HepG2 (cell line): ENCODE data around the gene RPS6KA2. TPM values are rescaled to one million over a fixed set of nuclear protein-coding genes. Genes with fewer than 3 reads are reported as not detected.

Experiments used
- BCL6 ChIP-seq: IDR thresholded peaks from 2 replicates; pipeline ENCODE4 v1.6.1; 2016; ENCODE audit warnings: missing genetic modification reagents, missing compliant biosample characterization
- CREB1 ChIP-seq, 2 experiments: fragments of 450-650 bp in 1 of 2; IDR thresholded peaks; 2 replicates each; pipeline ENCODE4 v1.6.1; 2016 to 2017; ENCODE audit warnings: control low read depth in 1 of 2, mild to moderate bottlenecking in 1 of 2, missing compliant biosample characterization in 1 of 2, missing genetic modification characterization in 1 of 2
- CREM ChIP-seq, 2 experiments: sonication (generic) in 1 of 2; formaldehyde crosslinking in 1 of 2; IDR thresholded peaks; 2 replicates each; pipeline versions ENCODE4 v1.4.0 to v1.6.1; 2016 to 2020; ENCODE audit warnings: antibody characterized with exemption in 1 of 2, mild to moderate bottlenecking in 1 of 2, missing genetic modification reagents in 1 of 2
- FOXP1 ChIP-seq, 2 experiments: fragments of 450-650 bp in 1 of 2; IDR thresholded peaks; 2 replicates each; pipeline ENCODE4 v1.6.1; 2017 to 2018; ENCODE audit warnings: antibody characterized with exemption in 1 of 2
- MEIS1 ChIP-seq: sonication (generic); formaldehyde crosslinking; IDR thresholded peaks from 2 replicates; pipeline ENCODE4 v1.9.0; 2021; ENCODE audit warnings: mild to moderate bottlenecking, missing genetic modification reagents, moderate library complexity, borderline replicate concordance
- MIER2 ChIP-seq: IDR thresholded peaks from 2 replicates; pipeline ENCODE4 v1.6.1; 2016; ENCODE audit warnings: missing biosample characterization, missing genetic modification reagents
- MYNN ChIP-seq: sonication (generic); formaldehyde crosslinking; IDR thresholded peaks from 2 replicates; pipeline ENCODE4 v1.4.0; 2020; ENCODE audit warnings: mild to moderate bottlenecking, low read depth, missing genetic modification reagents
- NKX3-1 ChIP-seq: sonication (generic); formaldehyde crosslinking; IDR thresholded peaks from 2 replicates; pipeline ENCODE4 v1.5.0; 2020; ENCODE audit warnings: missing genetic modification reagents
- RBFOX2 ChIP-seq: fragments of 200-400 bp; formaldehyde crosslinking; IDR thresholded peaks from 2 replicates; pipeline ENCODE4 v1.6.1; 2017; ENCODE audit warnings: low read depth, mild to moderate bottlenecking, low read length
- RORA ChIP-seq: sonication (generic); formaldehyde crosslinking; IDR thresholded peaks from 2 replicates; pipeline ENCODE4 v1.5.0; 2020; ENCODE audit warnings: mild to moderate bottlenecking, missing genetic modification reagents, moderate library complexity
- TGIF2 ChIP-seq: IDR thresholded peaks from 2 replicates; pipeline ENCODE4 v1.6.1; 2016; ENCODE audit warnings: control low read depth, missing compliant biosample characterization
- U2AF2 ChIP-seq: fragments of 200-400 bp; formaldehyde crosslinking; IDR thresholded peaks from 2 replicates; pipeline ENCODE4 v1.6.1; 2017; ENCODE audit warnings: low read depth, mild to moderate bottlenecking, low read length
- ZEB1 ChIP-seq: IDR thresholded peaks from 2 replicates; pipeline ENCODE4 v1.6.1; 2012; ENCODE audit warnings: mild to moderate bottlenecking, low read depth, inconsistent platforms; ENCODE audit not compliant: insufficient replicate concordance
- ZFP36L2 ChIP-seq: sonication (generic); formaldehyde crosslinking; IDR thresholded peaks from 2 replicates; pipeline ENCODE4 v1.4.0; 2020; ENCODE audit warnings: missing genetic modification reagents
- ZNF674 ChIP-seq: sonication (generic); formaldehyde crosslinking; IDR thresholded peaks from 2 replicates; pipeline ENCODE4 v1.5.0; 2020; ENCODE audit warnings: low read depth, mild to moderate bottlenecking, missing genetic modification reagents
- ZSCAN30 ChIP-seq: sonication (generic); formaldehyde crosslinking; IDR thresholded peaks from 2 replicates; pipeline ENCODE4 v1.5.0; 2020; ENCODE audit warnings: mild to moderate bottlenecking, missing genetic modification reagents
- polyA plus RNA-seq, 8 experiments: library from polyadenylated mRNA; depleted of rRNA in 3 of 8; stranded (reverse) in 7 of 8; unstranded in 1 of 8; fragments of >200 nt; fragmentation: Illumina TruSeq in 4 of 8; extraction: Trizol in 4 of 8; gene quantifications; 2 replicates each; pipeline versions ENCODE4 v1.2.1 to v1.2.3, GENCODE V29; 2011 to 2016; ENCODE audit warnings: low read depth in 4 of 8, missing spikeins in 1 of 8, mixed read lengths in 1 of 8; ENCODE audit not compliant: insufficient read depth in 1 of 8
- total RNA-seq, 5 experiments: library from RNA; depleted of rRNA; stranded (reverse); fragments of >200 nt; fragmentation: Illumina TruSeq; extraction: Trizol; gene quantifications; 2 replicates each; pipeline ENCODE4 v1.2.3, GENCODE V29; 2016; ENCODE audit warnings: low read depth in 1 of 5
- TF ChIP-seq, protein P1 (sequence below): sonication (generic); formaldehyde crosslinking; IDR thresholded peaks from 2 replicates; pipeline ENCODE4 v1.8.0; 2023; ENCODE audit warnings: mild to moderate bottlenecking, missing genetic modification reagents
- TF ChIP-seq, protein P2 (sequence below): sonication (generic); formaldehyde crosslinking; IDR thresholded peaks from 2 replicates; pipeline ENCODE4 v1.4.0; 2020; ENCODE audit warnings: missing genetic modification reagents
- TF ChIP-seq, protein P3 (sequence below): sonication (generic); formaldehyde crosslinking; IDR thresholded peaks from 2 replicates; pipeline ENCODE4 v1.8.1; 2022; ENCODE audit warnings: low read depth, mild to moderate bottlenecking, missing genetic modification reagents
- TF ChIP-seq, protein P4 (sequence below): sonication (generic); formaldehyde crosslinking; IDR thresholded peaks from 2 replicates; pipeline ENCODE4 v1.8.1; 2023; ENCODE audit warnings: missing genetic modification reagents, inconsistent platforms, borderline replicate concordance
- TF ChIP-seq, protein P5 (sequence below): sonication (generic); formaldehyde crosslinking; IDR thresholded peaks from 2 replicates; pipeline ENCODE4 v1.8.1; 2023; ENCODE audit warnings: mild to moderate bottlenecking, missing genetic modification reagents
- TF ChIP-seq, protein P6 (sequence below): IDR thresholded peaks from 2 replicates; pipeline ENCODE4 v1.6.1; 2016; ENCODE audit warnings: mild to moderate bottlenecking, missing biosample characterization, missing genetic modification reagents

Gene RPS6KA2
- total and polyA plus RNA-seq, 2 of the 13 experiments (the other 11 are each of a cell fraction or from before 2014, with no cell fraction given) = 0.22 to 0.38 TPM

DNA sequence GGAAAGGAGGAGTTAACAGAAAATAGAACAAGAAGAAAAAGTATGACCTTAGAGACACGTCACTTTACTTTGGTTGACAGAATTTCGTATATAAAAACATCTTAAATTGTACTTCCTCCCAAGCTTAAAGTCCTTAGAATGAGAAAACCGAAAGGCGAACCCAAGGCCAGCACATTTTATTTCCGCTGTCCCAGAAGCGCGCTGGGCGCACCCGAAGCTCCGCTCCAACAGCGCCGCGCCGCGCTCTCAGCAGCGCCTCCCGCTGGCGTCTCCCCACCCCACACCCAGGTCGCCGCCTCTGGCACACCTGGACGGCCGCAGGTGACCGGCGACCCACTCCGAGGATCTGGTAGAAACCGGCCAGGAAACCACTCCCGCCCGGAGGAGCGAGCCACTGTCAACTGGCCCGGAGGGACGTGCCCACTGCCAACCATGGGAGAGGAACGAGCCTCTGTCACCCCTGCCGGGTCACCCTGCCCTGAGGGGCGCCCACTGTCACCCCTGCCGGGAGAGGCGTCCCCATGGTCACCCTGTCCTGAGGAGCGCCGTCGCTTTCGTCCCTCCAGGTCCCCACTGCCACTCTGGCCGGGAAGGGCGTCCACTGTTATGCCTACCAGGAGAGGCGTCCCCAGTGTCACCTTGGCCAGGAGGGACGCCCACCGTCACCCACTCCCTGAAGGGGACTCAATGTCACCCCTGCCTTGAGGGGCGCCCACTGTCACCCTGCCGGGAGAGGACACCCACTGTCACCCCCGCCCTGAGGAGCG, 245.1 kb downstream of the RPS6KA2 start (continued):
- TF ChIP-seq, protein P1, sequence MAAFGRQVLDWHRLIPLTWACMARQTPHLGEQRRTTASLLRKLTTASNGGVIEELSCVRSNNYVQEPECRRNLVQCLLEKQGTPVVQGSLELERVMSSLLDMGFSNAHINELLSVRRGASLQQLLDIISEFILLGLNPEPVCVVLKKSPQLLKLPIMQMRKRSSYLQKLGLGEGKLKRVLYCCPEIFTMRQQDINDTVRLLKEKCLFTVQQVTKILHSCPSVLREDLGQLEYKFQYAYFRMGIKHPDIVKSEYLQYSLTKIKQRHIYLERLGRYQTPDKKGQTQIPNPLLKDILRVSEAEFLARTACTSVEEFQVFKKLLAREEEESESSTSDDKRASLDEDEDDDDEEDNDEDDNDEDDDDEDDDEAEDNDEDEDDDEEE (CRISPR knock-in tag) = peak; percentile 83
- TF ChIP-seq ZNF674 (no peak), ZEB1 (peak; percentile 98), NKX3-1 (CRISPR knock-in tag) (no peak), CREM (IDR thresholded peaks at IDR 0.05) (no peak), CREM (CRISPR knock-in tag; IDR thresholded peaks at IDR 0.05) (no peak), BCL6 (CRISPR knock-in tag) (peak; percentile 64), MIER2 (CRISPR knock-in tag) (peak; percentile 69), RORA (CRISPR knock-in tag) (no peak), TGIF2 (CRISPR knock-in tag) (no peak), U2AF2 (no peak), MYNN (CRISPR knock-in tag) (no peak), ZSCAN30 (CRISPR knock-in tag) (no peak), MEIS1 (peak; percentile 82; the same call in 1 of the 2 replicates), ZFP36L2 (CRISPR knock-in tag) (no peak), CREB1 (IDR thresholded peaks at IDR 0.05) (peak; percentile 20; the same call in 1 of the 2 replicates), CREB1 (CRISPR knock-in tag; IDR thresholded peaks at IDR 0.05) (no peak), FOXP1 (IDR thresholded peaks at IDR 0.05) (no peak), FOXP1 (CRISPR knock-in tag; IDR thresholded peaks at IDR 0.05) (no peak), RBFOX2 (peak; percentile 83)
- TF ChIP-seq, protein P2, sequence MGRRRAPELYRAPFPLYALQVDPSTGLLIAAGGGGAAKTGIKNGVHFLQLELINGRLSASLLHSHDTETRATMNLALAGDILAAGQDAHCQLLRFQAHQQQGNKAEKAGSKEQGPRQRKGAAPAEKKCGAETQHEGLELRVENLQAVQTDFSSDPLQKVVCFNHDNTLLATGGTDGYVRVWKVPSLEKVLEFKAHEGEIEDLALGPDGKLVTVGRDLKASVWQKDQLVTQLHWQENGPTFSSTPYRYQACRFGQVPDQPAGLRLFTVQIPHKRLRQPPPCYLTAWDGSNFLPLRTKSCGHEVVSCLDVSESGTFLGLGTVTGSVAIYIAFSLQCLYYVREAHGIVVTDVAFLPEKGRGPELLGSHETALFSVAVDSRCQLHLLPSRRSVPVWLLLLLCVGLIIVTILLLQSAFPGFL = no peak
- TF ChIP-seq, protein P3, sequence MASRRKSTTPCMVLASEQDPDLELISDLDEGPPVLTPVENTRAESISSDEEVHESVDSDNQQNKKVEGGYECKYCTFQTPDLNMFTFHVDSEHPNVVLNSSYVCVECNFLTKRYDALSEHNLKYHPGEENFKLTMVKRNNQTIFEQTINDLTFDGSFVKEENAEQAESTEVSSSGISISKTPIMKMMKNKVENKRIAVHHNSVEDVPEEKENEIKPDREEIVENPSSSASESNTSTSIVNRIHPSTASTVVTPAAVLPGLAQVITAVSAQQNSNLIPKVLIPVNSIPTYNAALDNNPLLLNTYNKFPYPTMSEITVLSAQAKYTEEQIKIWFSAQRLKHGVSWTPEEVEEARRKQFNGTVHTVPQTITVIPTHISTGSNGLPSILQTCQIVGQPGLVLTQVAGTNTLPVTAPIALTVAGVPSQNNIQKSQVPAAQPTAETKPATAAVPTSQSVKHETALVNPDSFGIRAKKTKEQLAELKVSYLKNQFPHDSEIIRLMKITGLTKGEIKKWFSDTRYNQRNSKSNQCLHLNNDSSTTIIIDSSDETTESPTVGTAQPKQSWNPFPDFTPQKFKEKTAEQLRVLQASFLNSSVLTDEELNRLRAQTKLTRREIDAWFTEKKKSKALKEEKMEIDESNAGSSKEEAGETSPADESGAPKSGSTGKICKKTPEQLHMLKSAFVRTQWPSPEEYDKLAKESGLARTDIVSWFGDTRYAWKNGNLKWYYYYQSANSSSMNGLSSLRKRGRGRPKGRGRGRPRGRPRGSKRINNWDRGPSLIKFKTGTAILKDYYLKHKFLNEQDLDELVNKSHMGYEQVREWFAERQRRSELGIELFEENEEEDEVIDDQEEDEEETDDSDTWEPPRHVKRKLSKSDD (CRISPR knock-in tag) = no peak
- TF ChIP-seq, protein P4, sequence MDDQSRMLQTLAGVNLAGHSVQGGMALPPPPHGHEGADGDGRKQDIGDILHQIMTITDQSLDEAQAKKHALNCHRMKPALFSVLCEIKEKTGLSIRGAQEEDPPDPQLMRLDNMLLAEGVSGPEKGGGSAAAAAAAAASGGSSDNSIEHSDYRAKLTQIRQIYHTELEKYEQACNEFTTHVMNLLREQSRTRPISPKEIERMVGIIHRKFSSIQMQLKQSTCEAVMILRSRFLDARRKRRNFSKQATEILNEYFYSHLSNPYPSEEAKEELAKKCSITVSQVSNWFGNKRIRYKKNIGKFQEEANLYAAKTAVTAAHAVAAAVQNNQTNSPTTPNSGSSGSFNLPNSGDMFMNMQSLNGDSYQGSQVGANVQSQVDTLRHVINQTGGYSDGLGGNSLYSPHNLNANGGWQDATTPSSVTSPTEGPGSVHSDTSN = 0 out of 2 replicates have a peak, but pooled peaks have one; percentile 33
- TF ChIP-seq, protein P5, sequence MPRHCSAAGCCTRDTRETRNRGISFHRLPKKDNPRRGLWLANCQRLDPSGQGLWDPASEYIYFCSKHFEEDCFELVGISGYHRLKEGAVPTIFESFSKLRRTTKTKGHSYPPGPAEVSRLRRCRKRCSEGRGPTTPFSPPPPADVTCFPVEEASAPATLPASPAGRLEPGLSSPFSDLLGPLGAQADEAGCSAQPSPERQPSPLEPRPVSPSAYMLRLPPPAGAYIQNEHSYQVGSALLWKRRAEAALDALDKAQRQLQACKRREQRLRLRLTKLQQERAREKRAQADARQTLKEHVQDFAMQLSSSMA (CRISPR knock-in tag) = no peak
- TF ChIP-seq, protein P6, sequence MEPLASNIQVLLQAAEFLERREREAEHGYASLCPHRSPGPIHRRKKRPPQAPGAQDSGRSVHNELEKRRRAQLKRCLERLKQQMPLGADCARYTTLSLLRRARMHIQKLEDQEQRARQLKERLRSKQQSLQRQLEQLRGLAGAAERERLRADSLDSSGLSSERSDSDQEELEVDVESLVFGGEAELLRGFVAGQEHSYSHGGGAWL (CRISPR knock-in tag) = no peak
